IPS DF 4.7 (cell line): ENCODE measurements around the gene ZIC2.

Source experiments
- DNase-seq: peaks from one replicate; pipeline ENCODE4 v3.0.0-alpha.2; 2013; ENCODE audit warnings: low spot score; ENCODE audit errors: extremely low read depth

The ZIC2 gene

DNA sequence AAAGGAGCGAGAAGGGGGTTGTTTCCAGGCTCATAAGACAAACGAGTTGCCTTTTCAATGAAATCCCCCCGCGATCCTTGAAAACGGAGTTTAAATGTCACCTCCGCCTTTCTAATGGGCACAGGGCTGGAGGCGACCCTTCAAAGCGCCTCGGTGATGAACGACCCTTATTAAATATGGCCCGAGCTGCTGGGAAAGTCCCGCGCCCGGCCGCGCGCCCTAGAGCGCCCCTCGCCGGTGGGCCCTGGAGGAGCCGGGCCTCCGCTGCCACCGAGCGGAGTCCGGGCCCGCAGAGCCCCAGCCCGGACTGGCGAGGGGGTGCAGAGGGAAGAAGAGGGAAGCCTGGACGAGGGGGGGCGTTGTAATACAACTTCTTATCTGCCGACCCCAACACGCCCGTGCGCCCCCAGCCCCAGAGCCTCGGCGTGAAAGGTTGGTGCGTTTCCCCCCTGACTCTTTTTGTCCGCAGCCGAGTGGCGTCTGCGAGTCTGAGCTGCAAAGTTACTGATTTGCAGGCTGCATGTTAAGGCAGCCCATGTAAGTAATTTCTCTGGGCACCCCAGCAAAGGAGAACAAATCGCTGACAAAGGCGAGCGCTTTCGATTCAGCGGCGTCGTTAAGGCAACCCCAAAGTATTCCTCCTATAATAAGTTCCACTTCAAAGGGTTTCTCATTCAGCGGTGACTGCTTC is 21.9 kb upstream of the ZIC2 start:
- DNase-seq: no peak

DNA sequence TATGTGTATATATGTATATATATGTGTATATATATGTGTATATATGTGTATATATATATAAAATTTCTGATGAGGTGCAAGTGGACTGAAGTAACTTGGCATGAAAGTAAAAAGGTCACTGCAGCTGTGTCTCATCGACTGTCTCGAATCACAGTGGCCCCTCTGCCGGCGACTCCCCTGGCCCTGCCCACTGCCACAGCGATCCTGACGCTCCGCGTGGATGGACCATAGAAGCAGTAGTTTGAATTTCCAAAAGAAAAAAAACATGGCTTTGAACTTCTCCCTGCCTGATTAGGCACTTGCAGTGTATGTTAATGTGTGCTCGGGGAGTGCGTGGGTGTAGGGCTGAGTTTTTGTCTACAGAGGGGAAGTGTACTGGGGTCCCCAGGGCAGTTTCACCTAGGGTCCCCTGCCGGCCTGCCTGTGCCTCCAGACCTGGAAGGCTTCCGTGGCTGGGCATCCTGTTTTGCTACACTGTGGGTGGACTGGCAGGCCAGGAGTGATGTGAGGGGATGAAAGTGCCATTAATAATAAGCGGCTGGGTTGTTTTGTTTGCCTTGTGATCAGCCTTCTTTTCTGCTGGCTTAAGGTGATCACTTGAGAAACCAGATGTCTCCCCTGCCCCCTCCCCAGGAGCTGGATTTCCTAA is 20.8 kb upstream of the ZIC2 start:
- no peak for DNase-seq

DNA sequence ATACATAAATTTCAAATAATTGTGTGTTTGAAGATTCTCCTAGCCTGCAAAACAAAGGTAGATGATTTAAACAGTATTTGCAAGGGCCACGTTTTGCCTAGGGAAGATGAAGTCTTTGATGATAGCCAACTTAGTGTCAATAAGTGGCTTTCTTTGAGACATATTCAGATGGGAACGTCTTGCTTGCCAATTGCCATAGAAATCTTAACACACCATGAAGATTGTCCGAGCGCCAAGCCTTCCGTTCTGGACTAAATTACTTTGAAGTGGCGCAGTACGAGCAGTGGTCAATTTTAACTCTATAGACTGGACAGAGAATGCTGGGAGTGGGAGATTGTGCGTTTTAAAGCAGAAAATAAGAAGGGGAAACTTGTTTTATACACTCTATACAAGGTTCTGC is 19.9 kb upstream of the ZIC2 start:
- no peak for DNase-seq

DNA sequence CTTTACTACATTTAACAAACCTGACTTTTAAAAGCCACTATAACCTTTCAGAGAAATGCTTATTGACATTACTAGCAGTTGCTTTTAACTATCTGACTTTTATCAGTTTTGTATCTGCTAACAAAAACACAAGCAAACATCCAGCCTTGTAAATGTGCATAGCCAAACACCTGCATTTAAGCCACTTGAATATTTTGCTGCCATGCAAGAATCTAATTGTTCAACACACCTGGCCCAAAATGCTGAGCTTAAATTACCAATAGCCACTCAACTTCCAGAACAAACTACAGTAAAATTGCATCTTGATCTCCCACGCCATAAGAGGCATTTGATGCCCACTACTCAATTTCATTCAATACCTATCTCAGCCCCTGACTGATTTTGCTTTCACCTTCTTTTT is 19.3 kb upstream of the ZIC2 start:
- no peak for DNase-seq

DNA sequence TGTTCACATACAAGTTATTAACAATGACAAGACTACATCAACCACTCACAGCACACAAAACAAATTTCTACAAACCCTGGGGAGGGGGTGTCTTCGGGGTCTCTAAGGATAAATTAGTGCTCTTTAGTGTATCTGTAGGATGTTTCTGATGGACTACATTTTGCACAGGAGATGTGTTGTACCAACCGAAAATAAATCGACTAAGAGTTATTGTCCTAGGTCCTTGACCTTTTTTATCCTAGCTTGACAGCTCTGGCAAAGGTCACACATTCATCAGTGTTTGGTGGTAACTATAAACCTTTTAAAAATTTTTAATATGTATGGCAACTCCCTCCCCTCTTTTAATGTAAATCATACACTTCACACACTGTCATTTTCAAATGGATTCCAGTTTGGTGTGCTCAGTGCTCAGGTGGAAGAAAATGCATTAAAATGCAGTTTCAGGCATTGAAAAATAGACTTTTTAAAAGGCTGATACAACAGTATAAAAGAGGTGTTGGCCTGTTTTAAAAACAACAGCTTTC is 17.7 kb upstream of the ZIC2 start:
- no peak for DNase-seq

DNA sequence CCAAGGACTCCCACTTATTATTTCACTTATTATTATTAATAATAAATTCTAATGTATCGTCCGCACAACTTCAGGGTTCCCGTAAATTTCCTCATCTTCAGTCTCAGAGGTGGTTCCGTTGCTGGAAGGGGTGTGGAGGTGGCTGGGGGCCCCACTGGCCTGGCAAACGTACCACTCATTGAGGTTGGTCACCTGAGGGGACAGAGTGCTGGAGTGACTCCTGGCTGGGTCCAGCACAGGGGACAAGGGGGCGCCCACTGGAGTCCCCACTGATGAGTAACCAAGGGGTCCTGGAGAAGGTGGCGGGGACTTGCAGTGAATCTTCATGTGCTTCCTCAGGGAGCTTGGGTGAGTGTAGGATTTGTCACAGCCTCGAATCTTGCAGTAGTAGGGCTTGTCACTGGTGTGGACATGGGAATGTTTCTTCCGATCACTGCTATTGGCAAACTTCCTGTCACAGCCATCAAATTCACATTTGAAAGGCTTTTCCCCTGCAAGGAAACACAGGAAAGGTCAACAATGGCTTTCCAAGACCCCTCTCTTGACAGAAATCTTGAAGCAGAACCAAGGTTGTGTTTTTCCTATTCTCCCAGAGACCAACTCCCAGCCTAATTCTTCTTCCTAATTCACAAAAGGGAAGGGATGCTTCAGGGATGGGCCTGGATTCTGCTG is 16.1 kb upstream of the ZIC2 start:
- no peak for DNase-seq

DNA sequence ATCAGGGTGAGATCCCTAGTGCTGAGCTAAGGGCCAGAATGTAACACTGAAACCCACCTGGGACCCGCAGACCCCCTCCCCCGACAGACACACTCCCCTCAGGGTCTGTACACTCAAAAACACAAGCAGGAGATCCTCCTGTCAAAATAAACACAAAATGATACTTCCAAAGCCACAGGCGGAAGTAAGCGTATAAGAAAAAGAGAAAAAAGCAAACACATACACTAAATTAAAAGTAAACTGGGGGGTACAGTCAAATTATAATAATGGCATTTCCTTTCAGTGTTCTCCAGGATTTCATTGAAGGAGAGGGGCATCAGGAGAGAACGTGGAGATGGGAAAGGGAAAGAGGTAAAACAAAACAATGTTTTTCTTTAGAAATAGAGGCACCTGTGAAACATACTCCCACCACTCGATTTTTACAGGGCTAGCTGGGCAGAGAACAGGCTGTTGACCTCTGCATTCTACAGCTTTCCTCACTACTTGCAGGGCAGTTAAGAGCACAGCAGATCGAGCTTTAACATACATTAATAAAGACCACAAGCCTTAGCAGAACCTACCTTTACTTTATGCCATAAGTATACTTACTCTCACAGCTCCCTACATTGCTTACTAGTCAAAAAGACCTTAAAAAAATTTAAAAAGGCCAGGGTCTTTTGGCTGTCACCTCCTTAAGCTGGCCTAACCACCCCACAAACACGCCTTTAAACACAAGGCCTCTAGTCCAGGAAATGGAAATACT is 15.3 kb upstream of the ZIC2 start:
- DNase-seq: no peak

DNA sequence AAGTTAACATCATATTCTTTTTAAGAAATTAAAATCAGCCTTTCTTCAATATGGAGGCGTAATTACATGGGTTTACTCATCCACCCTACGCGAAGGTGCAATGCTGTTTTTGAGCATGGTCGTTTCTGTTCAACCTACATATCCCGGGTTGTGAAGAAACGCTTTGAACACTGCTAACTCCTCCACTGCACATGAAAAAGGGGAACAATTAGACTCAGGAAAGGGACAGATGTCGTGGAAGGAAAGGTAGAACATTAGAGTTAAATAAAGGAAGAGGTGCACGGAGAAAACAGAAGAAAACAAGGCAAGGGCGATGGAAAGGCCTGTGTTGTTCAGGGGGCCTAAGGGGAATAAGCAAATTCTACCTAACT is 14.1 kb upstream of the ZIC2 start:
- no peak for DNase-seq

DNA sequence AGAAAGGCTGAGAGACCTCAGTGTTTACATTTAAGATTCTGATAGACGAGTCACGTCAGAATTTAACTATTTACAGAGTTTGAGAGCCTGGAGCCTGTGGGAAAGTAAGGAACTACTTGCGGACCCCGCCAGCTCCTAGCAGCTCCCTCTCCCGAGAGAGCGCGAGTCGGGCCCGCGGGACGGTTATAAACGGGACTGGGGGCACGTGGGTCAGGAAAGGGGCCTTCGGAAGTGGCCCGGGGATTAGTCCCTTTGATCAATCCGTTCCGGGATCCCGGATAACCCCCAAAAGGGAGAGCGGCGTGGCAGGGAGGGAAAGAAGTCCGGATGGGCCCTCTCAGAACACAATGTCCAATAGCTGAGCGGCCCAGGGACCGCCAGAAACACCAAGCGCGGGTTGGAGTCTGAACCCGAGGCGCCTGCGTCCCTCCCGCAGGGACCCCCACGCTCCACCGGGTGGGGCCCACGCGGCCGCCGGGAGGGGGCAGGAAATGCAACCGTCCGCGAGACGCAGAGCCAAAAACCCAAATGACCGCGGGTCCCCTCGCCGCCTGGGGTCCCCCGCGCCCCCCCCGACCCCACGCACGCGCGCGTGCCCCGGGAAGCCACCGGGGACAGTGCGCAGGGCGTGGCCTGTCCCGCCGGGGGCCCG is 13.6 kb upstream of the ZIC2 start:
- DNase-seq: no peak

DNA sequence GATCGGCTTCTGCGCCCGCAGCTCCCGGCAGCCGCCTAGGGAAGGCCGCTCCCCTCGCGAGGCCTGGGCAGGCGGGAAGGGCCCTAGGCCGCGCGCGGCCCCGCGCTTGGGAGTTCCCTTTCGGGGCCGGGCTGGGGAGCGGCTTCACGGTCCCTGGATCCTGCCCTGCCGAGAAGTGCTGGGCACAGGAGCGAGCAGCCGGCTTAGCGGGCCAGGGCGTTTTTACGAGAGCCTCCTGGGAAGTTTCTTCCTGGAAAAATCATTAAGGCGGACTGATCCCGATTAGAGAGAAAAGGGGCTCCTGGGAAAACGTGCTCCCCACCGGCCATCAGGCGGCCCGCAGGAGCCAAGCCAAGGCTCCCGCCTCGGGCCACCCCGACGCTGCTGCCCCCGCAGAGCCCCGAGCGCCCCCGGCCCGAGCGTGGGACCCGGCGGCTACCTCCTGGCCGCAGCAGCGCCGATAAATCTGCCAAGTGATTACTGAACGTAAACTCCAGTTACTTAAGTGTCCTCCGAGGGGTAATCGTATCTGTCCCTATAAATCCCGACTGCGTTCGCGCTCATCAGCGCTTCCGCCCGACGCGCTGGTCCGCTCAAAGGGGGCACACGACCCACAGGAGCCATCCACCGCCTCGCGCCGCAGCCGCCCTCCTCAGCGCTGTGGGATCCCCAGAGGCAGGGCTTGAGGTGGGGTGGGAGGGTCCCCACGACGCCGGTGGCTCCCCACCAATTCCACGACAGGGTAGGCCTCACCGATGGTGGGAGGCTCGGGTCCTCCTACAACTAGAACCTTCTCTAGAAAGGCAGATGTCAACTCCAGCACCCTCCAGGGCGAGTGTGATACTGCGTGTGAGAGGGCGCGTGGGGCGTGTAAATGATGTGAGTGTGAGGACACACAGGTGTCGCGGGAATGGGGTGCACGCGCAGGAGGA is 12.8 kb upstream of the ZIC2 start:
- no peak for DNase-seq

DNA sequence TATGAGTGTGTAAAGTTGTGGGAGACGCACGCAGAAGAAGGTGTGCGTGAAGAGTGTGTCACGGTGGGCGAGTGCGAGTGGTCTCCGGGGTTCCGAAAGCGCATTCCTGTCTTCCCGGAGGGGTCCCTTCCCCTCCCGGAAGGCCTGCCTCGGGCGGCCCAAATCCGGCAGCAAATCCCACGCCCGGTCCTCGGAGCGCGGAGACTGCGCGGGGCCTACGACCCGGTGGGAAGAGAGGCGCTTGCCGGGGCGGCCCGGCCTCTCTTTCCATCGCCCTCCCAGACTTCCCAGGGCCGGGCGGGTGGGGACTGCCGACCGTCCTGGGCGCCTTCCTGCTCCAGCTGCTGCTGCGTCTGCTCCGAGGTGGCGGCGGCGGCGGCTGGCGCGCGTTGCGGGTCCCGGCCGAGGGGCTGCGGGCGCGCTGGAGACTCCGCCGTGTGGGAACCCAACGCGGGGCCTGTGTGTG is 12.1 kb upstream of the ZIC2 start:
- DNase-seq: no peak

DNA sequence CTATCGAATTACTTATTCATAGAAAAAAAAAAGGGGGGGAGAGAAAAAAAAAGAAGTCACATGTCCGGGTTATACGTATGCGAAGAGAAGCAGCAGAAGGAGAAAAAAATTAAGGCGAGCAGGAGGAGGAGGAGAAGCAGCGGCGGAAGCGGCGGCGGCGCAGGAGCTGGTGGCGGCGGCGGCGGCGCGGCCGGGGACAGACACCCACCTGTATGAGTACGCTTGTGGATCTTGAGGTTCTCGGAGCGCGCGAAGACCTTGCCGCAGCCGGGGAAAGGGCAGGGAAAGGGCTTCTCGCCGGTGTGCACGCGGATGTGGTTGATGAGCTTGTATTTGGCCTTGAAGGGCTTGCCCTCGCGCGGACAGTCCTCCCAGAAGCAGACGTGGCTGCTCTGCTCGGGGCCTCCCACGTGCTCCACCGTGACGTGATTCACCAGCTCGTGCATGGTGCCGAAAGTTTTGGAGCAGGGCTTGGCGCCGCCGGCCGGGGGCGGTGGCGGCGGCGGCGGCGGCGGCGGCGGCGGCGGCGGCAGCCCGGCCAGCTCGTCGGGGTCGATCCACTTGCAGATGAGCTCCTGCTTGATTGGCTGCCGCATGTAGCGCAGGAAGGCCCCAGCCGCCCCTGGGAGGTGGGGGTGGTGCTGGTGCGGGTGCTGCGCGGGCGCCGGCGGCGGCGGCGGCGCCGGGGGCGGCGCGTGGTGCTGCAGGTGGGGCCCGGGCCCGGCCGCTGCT is 11.5 kb upstream of the ZIC2 start:
- DNase-seq: no peak

DNA sequence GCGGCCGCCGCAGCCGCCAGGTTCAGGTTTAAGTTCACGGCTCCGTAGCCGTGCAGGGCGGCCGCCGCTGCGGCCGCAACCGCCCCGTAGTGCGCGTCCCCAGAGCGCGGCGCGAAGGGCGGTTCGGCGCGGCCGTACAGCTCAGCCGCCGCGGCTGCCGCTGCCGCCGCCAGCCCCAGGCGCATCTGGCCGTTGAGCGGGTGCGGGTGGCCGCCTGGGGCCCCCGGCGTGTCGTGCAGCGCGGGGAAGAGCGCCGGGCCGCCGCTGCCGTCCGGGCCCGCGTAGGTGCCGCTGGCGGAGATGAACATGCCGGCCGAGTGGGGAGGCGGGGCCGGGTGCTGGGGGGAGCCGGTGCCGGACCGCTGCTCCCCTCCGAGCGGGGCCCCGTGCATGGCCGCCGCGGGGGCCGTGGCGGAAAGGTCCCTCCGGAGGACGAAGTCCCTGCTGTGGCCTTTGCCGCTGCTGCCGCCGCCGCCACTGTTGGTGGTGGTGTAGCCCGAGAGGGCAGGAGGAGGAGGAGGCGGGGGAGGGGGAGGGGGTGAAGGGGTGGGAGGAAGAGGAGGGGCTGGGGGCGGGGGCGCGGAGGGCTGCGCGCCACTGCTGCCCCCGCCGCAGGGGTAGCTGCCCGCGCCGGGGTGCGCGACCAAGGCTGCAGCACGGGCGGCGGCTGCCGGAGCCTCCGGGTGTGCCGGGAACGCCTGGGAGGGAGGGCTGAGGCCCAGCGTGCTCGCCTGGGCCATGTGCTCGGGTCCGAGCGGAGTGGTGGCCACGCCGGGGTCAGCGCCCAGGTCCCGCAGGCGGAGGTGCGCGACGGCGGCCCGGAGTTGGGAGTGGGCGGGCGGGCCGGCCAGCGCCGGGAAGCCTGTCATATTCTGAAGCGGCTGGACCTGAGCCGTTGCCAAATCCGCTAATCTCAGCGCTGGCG is 10.7 kb upstream of the ZIC2 start:
- DNase-seq: no peak

DNA sequence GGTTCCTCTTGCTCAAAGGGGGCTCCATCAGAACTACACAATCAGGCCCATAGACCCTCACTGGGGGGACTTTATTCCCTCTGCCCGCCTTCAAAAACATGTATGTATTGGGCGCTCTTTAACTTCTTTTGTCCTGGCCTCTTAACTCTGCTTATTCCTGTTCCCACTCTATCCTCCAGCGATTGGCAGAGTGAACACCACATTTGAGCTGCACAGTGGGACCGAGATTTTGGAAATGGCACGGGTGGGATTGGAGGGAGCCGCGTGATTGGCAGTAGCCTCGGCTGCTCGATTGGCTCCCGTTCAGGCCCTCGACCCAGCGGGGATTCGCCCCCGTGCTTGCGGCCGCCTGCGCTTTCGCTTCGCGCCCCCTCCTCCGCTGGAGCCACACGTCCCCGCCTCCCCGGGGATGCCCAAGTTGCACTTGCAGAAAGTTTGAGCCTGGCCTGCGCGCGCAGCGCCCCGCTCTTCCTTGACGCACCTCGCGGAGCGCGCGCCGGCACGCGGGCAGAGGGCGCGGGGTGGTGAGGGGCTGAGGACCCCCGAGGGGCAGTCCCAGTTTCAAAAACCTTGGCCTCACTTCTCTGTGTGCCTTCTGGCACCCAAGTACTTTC is 9.9 kb upstream of the ZIC2 start, which contains the start of gene ZIC5:
Gene ZIC5 (minus strand): TSS at position 192 of the 614 bp plus-strand sequence. CDS start 164 bp downstream, at position 28.
- no peak for DNase-seq

DNA sequence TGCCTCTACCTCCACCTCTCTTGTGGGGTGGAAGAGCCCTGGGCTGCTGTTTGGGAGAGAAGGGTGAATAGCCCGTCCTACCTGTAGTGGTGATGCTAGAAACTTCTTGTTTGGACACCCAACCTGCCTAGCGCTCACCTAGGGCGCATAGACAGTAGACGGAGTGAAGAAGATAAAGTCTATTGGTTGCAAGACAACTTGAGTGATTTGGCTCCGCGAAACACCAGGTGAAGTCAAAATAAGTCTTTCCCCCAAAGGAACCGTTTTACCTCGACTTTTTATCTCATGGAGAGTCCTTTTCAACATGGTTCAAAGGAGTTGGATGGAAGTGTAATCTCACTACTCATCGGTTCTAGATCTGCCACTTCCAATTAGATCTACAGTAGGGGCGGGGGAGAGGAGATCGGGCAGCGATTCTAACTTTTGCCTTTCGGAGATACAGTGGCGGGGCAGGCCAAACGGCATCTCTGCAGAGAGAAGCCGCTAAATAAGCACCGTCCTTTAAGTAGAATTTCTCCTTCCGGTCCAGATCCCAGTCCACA is 9.3 kb upstream of the ZIC2 start:
- DNase-seq: no peak

DNA sequence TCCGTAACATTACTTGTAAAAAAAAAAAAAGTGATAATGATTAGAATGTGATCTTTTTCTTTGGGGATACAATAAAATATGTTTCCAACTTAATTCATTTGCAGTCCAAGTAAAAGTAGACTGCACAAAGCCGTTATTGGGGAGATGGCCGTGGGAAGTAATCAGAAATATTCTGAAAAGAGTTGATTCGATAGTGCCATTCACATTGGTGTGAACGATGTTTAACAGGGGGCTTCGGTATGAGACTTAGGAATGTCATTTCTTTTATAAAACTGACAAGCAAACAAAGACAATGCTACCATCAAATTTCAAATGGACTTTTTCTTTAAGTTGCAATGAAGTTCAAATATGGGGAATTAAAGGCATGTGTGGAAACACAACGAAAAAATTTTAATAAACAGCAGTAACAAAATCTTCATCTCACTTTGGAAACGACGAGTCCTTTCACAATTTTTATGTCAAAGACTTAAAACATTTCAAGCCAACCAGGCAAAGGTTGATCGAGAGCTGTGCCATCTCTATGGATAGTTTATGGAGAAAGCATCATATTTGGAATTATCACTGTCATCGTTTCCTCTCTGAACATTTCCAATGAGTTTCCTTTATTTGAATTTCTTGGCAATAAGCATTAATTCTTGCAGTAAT is 8.3 kb upstream of the ZIC2 start:
- no peak for DNase-seq

DNA sequence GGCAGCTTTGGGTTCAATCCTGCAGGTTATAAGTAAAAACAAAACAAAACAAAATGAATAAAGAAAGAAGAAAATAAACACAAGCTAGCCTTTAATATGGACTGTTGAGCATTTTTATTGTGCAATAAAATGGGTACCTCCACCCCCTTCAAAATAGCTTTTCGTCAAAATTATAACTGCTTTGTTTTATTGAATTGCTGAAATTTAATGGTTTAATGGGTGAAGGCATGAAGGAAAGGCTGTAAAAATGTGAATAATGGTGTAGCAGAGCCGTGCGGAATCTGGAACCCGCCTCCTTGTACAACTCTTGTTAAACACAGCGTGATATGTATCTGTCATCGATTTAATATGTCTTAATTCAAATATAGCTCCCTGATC is 7.8 kb upstream of the ZIC2 start:
- no peak for DNase-seq
